ENCODE data around the gene LYZL4.
A peak's percentile ranks its signal among the peaks of the same experiment; 100 is the strongest.

Gene LYZL4

DNA sequence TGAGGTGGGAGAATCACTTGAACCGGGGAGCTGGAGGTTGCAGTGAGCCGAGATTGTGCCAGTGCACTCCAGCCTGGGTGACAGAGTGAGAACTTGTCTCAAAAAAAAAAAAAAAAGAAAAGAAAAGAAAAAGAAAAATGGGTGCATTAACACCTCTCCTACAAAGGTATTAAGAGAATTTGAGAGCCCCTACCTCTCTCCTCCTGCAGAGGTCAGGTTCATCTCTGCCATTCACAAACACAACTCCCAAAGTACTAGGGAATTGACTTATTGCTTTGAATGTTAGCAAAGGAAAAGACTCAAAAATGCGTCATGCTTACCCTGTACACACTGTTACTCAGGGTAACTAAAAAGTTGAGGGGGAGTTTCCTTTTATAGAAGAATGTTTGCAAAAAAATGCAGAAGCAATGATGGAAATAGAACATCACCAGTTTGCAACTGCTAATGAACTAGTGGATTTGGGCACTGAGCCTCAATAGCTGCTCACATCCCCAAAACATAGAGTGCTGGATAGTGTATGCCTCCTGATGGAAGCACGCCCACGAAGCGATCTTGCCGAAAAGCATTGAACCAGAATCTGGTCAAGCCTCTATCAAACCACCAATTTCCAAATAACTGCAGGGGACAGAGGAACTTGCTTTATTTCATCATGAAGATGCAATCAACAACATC is 15.5 kb upstream of the LYZL4 start:
- no peak for DNase-seq (ENCODE audit: low read depth)

DNA sequence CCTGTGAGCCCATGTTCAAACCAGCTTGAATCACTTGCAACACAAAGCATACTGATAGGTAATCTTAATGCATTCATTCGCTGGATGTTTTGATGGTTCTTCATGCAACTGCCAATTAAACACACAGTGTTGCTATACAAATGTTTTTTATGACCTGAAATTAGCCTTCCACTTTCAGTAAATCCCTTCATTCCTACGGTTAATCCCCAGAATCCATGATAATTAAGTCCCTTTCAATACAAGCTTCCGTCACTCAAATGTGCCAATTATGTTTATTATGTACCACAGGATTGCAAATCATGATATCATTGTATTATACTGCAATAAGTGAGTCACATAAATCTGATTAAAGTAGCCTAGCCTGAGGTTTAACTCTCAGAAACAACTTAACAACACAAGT is 14.5 kb upstream of the LYZL4 start:
- DNase-seq (ENCODE audit: low read depth): no peak

- no peak for DNase-seq (ENCODE audit: low read depth)
Observed at GRCh38 chr3:42421818-42422796, 11.7 kb upstream of the LYZL4 start.

DNA sequence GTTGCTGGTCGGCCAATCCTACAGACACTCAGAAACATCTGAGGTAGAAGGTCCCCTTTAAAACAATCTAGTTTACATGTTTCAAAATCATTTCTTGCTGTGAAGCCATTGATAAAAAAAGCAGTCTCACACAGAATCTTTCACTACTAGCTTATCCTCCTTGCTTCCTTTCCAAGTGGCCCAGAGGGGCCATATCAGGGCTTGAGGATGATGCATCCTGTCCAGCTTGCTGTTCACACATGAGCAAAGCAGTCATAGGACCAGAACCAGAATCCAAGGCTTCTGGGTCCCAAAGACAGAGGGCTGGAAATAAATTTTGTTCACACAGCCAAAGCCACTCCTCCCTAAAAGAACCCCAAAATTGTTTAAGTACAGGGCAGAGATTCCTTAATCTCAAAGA is 9.2 kb upstream of the LYZL4 start:
- no peak for DNase-seq (ENCODE audit: low read depth)

GRCh38 chr3:42412526-42413155 is 2.2 kb upstream of the LYZL4 start:
- DNase-seq (ENCODE audit: low read depth): no peak

GRCh38 chr3:42411429-42411828 is 1.0 kb upstream of the LYZL4 start:
- no peak for DNase-seq (ENCODE audit: low read depth)

DNA sequence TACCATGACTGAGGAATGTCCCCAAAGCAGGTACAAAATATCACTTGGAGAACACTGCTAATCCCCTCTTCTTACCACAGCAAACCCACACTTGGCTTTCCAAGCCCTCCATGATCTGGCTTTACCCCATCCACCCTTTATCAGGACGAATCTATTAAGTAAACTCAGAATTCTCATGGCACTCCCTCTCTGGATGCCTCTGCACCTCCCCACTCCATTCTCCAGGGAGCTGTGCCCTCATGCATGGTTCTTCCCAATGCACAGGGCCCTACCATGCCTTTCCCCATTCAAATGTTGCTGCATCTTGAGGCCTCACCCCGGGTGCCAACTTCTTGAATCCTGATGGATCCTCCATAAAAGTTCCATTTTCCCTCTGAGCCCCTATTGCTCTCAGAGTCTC is 2.3 kb downstream of the LYZL4 start:
- DNase-seq (ENCODE audit: low read depth): no peak

- DNase-seq (ENCODE audit: low read depth): no peak
Observed at GRCh38 chr3:42406727-42407450, 3.5 kb downstream of the LYZL4 start.

DNA sequence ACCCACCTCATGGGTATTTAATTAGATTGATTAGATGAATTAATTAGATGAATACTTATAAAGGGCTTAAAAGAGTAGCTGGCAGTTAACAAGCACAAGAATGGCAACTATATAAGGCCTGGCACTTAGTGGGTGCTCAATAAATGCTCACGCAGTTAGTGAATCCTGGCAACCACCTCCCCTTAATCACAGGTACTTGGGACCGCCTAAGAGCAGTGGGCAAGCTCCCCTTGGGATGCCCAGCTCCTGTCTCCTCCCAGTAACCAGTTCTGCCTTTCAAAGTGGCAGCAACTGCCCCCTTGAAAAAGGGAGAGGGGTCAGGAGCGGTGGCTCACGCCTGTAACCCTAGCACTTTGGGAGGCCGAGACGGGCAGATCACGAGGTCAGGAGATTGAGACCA is 4.6 kb downstream of the LYZL4 start:
- DNase-seq (ENCODE audit: low read depth): no peak

DNA sequence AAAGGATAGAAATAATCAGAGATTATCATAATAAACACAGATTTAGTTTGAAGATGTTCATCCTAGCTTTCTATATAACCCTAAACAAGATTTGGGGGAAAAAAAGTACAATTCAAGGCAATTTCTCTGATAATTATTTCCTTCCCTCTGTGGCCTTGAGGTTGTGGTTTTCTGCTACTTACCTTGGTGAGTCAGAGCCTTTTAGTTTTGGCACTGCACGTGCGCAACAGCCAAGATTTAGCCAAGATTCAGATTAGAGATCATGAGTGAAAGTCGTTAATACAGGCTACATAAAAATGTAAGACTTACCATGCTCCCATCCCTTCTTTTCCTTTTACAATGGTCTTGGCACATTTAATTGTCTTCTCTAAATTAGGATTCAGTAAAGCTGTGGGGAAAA is 6.7 kb downstream of the LYZL4 start:
- no peak for DNase-seq (ENCODE audit: low read depth)

DNA sequence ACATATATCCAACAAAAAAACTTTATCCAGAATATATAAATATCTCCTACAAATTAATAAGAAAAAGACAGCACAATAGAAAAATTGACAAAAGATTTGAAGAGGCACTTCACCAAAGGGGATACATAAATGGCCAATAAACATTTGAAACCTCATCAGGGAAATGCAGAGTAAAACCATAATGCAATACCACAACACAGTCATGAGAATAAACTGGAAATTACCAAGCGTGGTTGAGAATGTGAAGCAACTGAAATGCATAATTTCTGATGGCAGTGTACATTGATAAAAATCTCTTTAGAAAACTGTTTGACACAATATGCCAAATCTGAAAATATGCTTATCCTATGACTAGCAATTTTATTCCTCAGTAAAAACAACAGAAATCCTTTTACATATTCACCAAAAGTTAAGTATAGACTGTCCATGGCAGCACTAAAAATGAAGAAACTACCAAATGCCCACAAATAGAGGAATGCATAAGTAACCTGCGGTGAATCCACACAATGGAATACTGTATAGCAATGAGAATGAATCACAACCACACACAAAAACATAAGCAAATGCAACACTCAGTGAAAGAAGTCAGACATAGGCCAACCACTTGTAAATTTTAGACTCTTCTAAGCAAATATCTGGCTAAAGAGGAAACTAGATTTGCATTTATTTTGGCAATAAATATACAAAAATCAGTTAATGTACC is 7.9 kb downstream of the LYZL4 start:
- peak; percentile 2 for DNase-seq (ENCODE audit: low read depth)

DNA sequence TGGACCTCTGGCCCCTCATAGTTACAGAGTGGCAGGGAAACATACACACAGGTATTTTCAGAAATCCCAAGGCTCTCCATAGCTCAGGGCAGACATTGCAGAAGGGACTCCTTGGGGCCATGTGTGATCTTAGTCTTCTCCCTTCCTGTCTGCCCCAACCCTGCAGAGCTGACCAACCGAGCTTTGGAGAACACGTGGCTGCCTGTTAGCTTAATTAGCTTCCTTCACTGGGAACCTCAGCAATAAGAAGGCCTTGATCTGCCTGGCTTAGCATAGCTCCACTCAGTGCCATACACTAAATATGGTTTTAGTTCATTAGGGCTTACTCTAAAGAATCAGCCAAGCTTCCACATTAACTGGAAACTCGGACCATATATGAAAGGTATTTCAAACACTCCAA is 12.3 kb downstream of the LYZL4 start:
- no peak for DNase-seq (ENCODE audit: low read depth)

- no peak for DNase-seq (ENCODE audit: low read depth)
Observed at GRCh38 chr3:42397644-42398043, 12.8 kb downstream of the LYZL4 start.

- no peak for DNase-seq (ENCODE audit: low read depth)
Observed at GRCh38 chr3:42394579-42395288, 15.7 kb downstream of the LYZL4 start.

GRCh38 chr3:42387802-42388651 is 22.4 kb downstream of the LYZL4 start:
- DNase-seq (ENCODE audit: low read depth): peak; percentile 53

DNA sequence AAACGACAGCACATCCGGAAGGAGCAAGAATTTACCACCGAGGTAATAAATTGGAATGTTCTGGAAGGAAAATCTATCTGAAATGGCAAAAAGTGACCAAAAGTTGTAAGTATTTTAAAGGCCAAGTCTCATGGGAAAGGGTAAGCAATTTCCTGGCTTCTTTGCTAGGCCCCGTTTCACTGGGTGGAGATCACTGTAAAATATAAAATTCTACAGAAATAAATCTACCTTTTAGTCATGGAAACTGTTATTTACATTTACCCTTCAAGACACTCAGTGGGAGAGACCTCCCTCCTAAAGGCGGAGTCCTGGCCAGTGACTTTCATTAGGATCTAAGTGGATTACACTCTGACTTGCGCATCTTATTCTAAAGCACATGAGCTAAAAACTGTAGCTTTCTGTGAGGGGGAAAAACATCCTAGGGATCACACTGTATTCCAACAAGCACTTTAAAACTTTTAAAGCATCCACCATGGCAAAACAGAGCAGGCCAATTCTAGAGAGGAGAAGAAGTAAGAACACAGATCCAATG is 28.8 kb downstream of the LYZL4 start:
- no peak for DNase-seq (ENCODE audit: low read depth)

- peak; percentile 9 for DNase-seq (ENCODE audit: low read depth)
Observed at GRCh38 chr3:42377681-42378080, 32.7 kb downstream of the LYZL4 start.

GRCh38 chr3:42376344-42376798 is 34.0 kb downstream of the LYZL4 start:
- peak; percentile 75 for DNase-seq (ENCODE audit: low read depth)

DNA sequence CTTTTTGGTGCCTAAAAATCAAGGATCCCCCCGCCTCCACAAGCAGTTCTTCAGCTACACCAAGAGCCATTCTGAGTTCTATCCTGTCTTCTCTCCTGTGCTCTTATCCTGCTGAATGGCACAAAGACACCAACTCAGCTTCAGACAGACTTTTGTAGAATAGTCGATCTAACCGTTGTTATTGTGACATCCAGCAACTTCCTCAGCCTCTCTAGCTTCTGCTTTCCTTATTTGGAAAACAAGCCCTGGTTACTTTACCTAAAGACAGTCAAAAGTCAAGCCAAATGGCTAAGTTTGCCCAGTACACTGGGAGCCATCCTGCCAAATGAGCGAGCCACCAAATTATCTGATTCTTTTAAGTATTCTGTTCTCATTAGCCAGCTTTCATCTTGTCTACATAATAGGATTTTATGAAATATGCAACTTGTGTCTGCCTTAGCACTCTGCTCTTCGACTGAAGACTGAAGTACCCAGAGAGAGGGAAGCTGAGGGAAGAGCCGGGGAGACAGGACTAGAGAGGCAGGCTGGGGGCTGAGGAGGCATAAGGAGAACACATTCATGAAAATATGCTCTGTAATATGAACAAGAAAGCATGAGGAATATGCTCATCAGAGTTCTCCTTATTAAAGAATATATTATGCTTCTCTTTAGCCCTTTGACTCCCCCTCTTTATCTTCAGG is 35.1 kb downstream of the LYZL4 start:
- DNase-seq (ENCODE audit: low read depth): no peak
